ENCODE results near the gene YTHDF1.
"Not testable (repeated sequence)": the region's sequence is repeated elsewhere in the genome, so short reads cannot be mapped to it uniquely, and the experiment has no call there.

The YTHDF1 gene

DNA sequence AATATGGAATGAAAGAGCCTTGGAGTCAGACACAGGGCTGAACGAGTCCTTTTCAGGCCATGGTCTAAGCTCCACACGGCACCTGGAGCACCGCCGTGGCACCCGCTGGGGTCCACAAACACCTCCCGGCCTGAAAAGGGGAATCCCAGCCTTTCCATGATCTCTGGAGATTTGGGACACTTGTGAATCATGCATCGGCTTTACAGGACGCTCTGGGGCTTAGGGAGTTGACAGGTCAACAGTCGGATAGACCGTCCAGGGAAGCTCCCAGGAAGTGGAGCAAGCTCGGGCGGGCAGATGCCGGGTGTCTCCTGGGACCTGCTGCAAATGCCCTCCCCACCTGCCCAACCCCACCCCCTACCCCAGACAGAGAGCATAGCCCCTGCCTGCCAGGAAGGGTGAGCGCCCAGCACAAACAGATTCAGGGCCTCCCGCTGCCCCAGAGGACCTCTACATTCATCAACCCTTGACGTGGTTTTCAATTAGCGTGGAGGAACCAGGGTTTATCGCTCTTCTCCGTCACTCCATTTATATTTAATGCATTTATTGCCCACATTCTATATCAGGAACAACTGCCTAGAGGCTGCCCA is 53.6 kb downstream of the YTHDF1 start:
- TF ChIP-seq CTCF (conservative IDR thresholded peaks at IDR 0.05; ENCODE audit: low read depth, low read length), result no peak
- Histone ChIP-seq H3K4me1 (ENCODE audit: low read depth, poor library complexity, severe bottlenecking) (no peaks in the 10 kb centered on the region), H3K4me3 (IDR thresholded peaks at IDR 0.05; ENCODE audit: insufficient read depth, low read depth, low read length) (no peak overlapping the region), H3K27ac (no peak overlapping the region), H3K9ac (no peak overlapping the region), H3K27me3 (ENCODE audit: insufficient read depth, low read depth) (peaks cover 95% of the 10 kb centered on the region), H3K4me2 (no peak overlapping the region), H3K79me2 (ENCODE audit: insufficient read depth, low read depth) (no peaks in the 10 kb centered on the region), H2AFZ (ENCODE audit: low read depth) (no peak overlapping the region), H3K36me3 (ENCODE audit: insufficient read depth) (no peaks in the 10 kb centered on the region), H4K20me1 (ENCODE audit: insufficient read depth) (no peaks in the 10 kb centered on the region)

GRCh38 chr20:63161176-63161651 is 54.7 kb downstream of the YTHDF1 start:
- H3K27ac ChIP-seq, result no peak overlapping the region
- H2AFZ ChIP-seq (ENCODE audit: low read depth), result no peak overlapping the region
- H3K4me2 ChIP-seq, result no peak overlapping the region
- H3K79me2 ChIP-seq (ENCODE audit: insufficient read depth, low read depth), result no peaks in the 10 kb centered on the region
- no peak overlapping the region for H3K4me3 ChIP-seq (IDR thresholded peaks at IDR 0.05; ENCODE audit: insufficient read depth, low read depth, low read length)
- TF ChIP-seq CTCF (conservative IDR thresholded peaks at IDR 0.05; ENCODE audit: low read depth, low read length), result no peak
- no peaks in the 10 kb centered on the region for H4K20me1 ChIP-seq (ENCODE audit: insufficient read depth)
- H3K9ac ChIP-seq, result no peak overlapping the region
- H3K27me3 ChIP-seq (ENCODE audit: insufficient read depth, low read depth), result peaks cover 93% of the 10 kb centered on the region
- H3K4me1 ChIP-seq (ENCODE audit: low read depth, poor library complexity, severe bottlenecking), result no peaks in the 10 kb centered on the region
- H3K36me3 ChIP-seq (ENCODE audit: insufficient read depth), result no peaks in the 10 kb centered on the region

- TF ChIP-seq CTCF (conservative IDR thresholded peaks at IDR 0.05; ENCODE audit: low read depth, low read length), result no peak
- Histone ChIP-seq H3K4me3 (IDR thresholded peaks at IDR 0.05; ENCODE audit: insufficient read depth, low read depth, low read length) (no peak overlapping the region), H2AFZ (ENCODE audit: low read depth) (no peak overlapping the region), H3K36me3 (ENCODE audit: insufficient read depth) (no peaks in the 10 kb centered on the region), H3K27me3 (ENCODE audit: insufficient read depth, low read depth) (peaks cover 93% of the 10 kb centered on the region), H3K4me2 (no peak overlapping the region), H3K9ac (no peak overlapping the region), H4K20me1 (ENCODE audit: insufficient read depth) (no peaks in the 10 kb centered on the region), H3K4me1 (ENCODE audit: low read depth, poor library complexity, severe bottlenecking) (no peaks in the 10 kb centered on the region), H3K79me2 (ENCODE audit: insufficient read depth, low read depth) (no peaks in the 10 kb centered on the region), H3K27ac (no peak overlapping the region)
These were observed 55.2 kb downstream of the YTHDF1 start for GRCh38 chr20:63160641-63161175.

DNA sequence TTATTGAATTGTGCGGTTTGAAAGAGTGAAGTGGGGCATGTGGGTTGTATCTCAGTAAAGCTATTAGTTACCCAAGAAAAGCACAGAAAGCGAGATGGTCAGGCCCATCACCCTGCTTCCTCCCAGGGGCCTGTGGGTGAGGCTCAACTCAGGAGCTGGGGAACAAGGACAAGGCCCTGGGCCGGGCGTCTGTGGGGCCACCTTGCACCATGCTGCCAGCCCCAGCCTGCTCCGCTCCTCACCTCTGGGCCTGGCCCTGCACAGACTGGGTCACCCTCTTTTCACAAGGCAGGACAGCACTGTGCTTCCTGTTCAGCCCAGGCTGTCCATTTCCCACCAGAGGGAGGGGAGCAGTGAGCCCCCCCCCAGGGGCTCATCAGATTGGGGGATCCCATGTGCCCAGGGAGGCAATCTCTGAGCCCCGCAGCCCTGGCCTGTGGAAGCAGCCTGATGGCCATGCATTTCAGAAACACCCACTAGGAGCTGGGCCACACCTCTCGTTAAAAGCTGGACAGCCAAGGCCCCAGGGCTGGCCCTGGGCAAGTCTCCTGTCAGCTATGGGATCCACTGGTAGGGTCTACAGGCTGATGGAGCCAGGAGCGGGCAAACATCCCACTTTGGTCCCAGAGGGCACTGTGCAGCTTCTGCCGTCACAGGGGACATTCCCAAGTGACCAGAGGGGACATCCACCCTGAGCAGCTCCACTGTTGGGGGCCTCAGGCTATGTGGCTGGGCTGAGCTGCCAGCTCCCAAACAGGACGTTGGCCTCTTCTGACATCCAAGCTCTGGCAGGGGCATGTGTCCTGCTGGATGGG is 55.9 kb downstream of the YTHDF1 start:
- Histone ChIP-seq H3K79me2 (ENCODE audit: insufficient read depth, low read depth) (no peaks in the 10 kb centered on the region), H3K27me3 (ENCODE audit: insufficient read depth, low read depth) (peaks cover 93% of the 10 kb centered on the region), H3K27ac (no peak overlapping the region), H4K20me1 (ENCODE audit: insufficient read depth) (no peaks in the 10 kb centered on the region), H3K4me3 (IDR thresholded peaks at IDR 0.05; ENCODE audit: insufficient read depth, low read depth, low read length) (no peak overlapping the region), H3K36me3 (ENCODE audit: insufficient read depth) (no peaks in the 10 kb centered on the region), H3K9ac (no peak overlapping the region), H3K4me1 (ENCODE audit: low read depth, poor library complexity, severe bottlenecking) (no peaks in the 10 kb centered on the region), H3K4me2 (no peak overlapping the region), H2AFZ (ENCODE audit: low read depth) (no peak overlapping the region)
- TF ChIP-seq CTCF (conservative IDR thresholded peaks at IDR 0.05; ENCODE audit: low read depth, low read length), result no peak

- H3K9ac ChIP-seq; H3K4me1 ChIP-seq (ENCODE audit: low read depth, poor library complexity, severe bottlenecking); H3K27ac ChIP-seq; H3K4me2 ChIP-seq; H2AFZ ChIP-seq (ENCODE audit: low read depth); H3K79me2 ChIP-seq (ENCODE audit: insufficient read depth, low read depth); H4K20me1 ChIP-seq (ENCODE audit: insufficient read depth); H3K36me3 ChIP-seq (ENCODE audit: insufficient read depth); H3K4me3 ChIP-seq (IDR thresholded peaks at IDR 0.05; ENCODE audit: insufficient read depth, low read depth, low read length): not testable (repeated sequence)
- H3K27me3 ChIP-seq (ENCODE audit: insufficient read depth, low read depth), result peaks cover 90% of the 10 kb centered on the region
These were observed 56.7 kb downstream of the YTHDF1 start for GRCh38 chr20:63159251-63159650.
